ENCODE results near the gene MEGF6. TPM values are rescaled to one million over a fixed set of nuclear protein-coding genes. Genes with fewer than 3 reads are reported as not detected.

The MEGF6 gene
- total and polyA plus RNA-seq, 12 donors, result 0.15 to 29.2 (median 8.2) TPM

- no peak for DNase-seq
- peaks cover 0 to 9% of the 10 kb centered on the region in 2 donors for H3K4me1 ChIP-seq (replicated peaks in 1 of 2)
- TF ChIP-seq CTCF (IDR thresholded peaks at IDR 0.05) (no peak), POLR2A (IDR thresholded peaks at IDR 0.05) (no peak)
- no peak overlapping the region for H3K4me3 ChIP-seq
- WGBS, 4 donors, result 70 to 82% (median 78%) methylated on average over 17 to 31 of the region's 31 CpGs
- H3K9me3 ChIP-seq (replicated peaks in 1 of 3), result no peaks in the 10 kb centered on the region
- no peaks in the 10 kb centered on the region for H3K36me3 ChIP-seq (replicated peaks in 1 of 2)
- intact Hi-C loops (cut with DNase I), result no loop called here
- peaks cover 8% of the 10 kb centered on the region for H3K27me3 ChIP-seq
- H3K27ac ChIP-seq, result no peak overlapping the region
Observed at GRCh38 chr1:3594706-3595377, 16.5 kb downstream of the MEGF6 start.

GRCh38 chr1:3593745-3594144, 17.6 kb downstream of the MEGF6 start:
- 59 to 79% (median 74%) methylated on average over 10 of the region's 10 CpGs for WGBS, 4 donors

GRCh38 chr1:3593334-3593733, 18.0 kb downstream of the MEGF6 start:
- TF ChIP-seq POLR2A (IDR thresholded peaks at IDR 0.05), result no peak
- TF ChIP-seq CTCF (IDR thresholded peaks at IDR 0.05), result no peak
- intact Hi-C loops (cut with DNase I), result no loop called here
- Histone ChIP-seq H3K9me3 (replicated peaks in 1 of 3) (no peaks in the 10 kb centered on the region), H3K27me3 (peaks cover 4% of the 10 kb centered on the region), H3K4me1 (replicated peaks in 1 of 2) (peaks cover 0 to 8% of the 10 kb centered on the region in 2 donors), H3K27ac (no peak overlapping the region), H3K4me3 (no peak overlapping the region), H3K36me3 (replicated peaks in 1 of 2) (no peaks in the 10 kb centered on the region)
- WGBS, 4 donors, result 81 to 88% (median 82%) methylated on average over 4 to 17 of the region's 17 CpGs; no CpG with 5 or more reads in 1 of the 4 donors
- no peak for DNase-seq

More at GRCh38 chr1:3593745-3594144, 17.6 kb downstream of the MEGF6 start:
- no peak overlapping the region for H3K27ac ChIP-seq
- no peak overlapping the region for H3K4me3 ChIP-seq
- no peak for DNase-seq
- TF ChIP-seq CTCF (IDR thresholded peaks at IDR 0.05), result no peak
- no peak for TF ChIP-seq POLR2A (IDR thresholded peaks at IDR 0.05)
- H3K36me3 ChIP-seq (replicated peaks in 1 of 2), result no peaks in the 10 kb centered on the region
- peaks cover 4% of the 10 kb centered on the region for H3K27me3 ChIP-seq
- no peaks in the 10 kb centered on the region for H3K9me3 ChIP-seq (replicated peaks in 1 of 3)
- intact Hi-C loops (cut with DNase I), result no loop called here
- H3K4me1 ChIP-seq (replicated peaks in 1 of 2), result peaks cover 0 to 9% of the 10 kb centered on the region in 2 donors

- 63 to 86% (median 84%) methylated on average over 13 to 32 of the region's 33 CpGs for WGBS, 4 donors
- Histone ChIP-seq H3K4me1 (replicated peaks in 1 of 2) (no peaks in the 10 kb centered on the region), H3K9me3 (replicated peaks in 1 of 3) (no peaks in the 10 kb centered on the region), H3K27ac (no peak overlapping the region), H3K4me3 (no peak overlapping the region), H3K27me3 (peaks cover 4% of the 10 kb centered on the region), H3K36me3 (replicated peaks in 1 of 2) (no peaks in the 10 kb centered on the region)
- TF ChIP-seq POLR2A (IDR thresholded peaks at IDR 0.05) (no peak), CTCF (IDR thresholded peaks at IDR 0.05) (no peak)
- intact Hi-C loops (cut with DNase I), result no loop called here
- no peak for DNase-seq
Observed at GRCh38 chr1:3590951-3591865, 20.1 kb downstream of the MEGF6 start.

All from adrenal gland (tissue), 12 donors.